PC-3 (cell line): ENCODE data around the gene KCNT1.

Source experiments
- EZH2 ChIP-seq: fragments of 300-600 bp; sonication (generic); IDR thresholded peaks from one replicate; pipeline ENCODE4 v1.6.1; 2017; ENCODE audit warnings: antibody characterized with exemption, mild to moderate bottlenecking, low read length; ENCODE audit not compliant: unreplicated experiment
- EZH2phosphoT487 ChIP-seq: fragments of 300-600 bp; sonication (generic); IDR thresholded peaks from 2 replicates; pipeline ENCODE4 v1.6.1; 2018; ENCODE audit warnings: mild to moderate bottlenecking, antibody characterized with exemption, low read length, borderline replicate concordance
- TF ChIP-seq, protein P1 (sequence below): fragments of 300-600 bp; sonication (generic); conservative IDR thresholded peaks from 2 replicates; pipeline ENCODE4 v1.5.1; 2017; ENCODE audit warnings: antibody characterized with exemption, low read depth, mild to moderate bottlenecking, low read length

DNA sequence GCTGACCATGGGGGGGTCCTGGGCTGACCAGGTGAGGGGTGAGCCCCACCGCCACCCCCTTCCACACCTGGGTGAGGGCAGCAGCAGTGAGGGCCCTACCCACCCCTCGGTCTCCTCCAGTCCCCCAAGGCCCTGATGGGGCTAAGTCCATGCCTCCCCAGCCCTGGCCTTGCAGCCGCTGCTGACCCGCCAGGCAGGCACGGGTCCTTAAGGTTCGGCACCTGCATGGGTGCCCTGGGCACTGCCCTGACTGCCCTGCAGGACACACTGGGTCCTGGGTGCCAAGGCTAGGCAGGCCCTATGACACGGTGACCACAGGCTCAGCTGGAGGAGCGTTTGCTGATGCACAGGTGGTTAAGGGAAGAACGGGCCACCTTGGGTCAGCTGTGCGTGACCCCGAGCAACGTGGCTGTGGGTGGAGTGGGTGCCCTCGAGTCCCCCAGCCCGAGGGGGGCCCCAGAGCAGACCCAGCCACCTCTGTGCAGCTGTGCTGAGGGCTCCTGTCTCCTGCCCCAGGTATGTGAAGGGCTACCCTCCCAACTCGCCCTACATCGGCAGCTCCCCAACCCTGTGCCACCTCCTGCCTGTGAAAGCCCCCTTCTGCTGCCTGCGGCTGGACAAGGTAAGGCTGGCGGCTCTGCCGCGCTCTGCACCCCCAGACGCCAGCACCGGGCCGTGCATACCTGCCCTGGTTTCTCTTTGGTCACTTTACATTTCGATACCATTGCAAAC lies 73.0 kb downstream of the KCNT1 start:
- TF ChIP-seq, protein P1, sequence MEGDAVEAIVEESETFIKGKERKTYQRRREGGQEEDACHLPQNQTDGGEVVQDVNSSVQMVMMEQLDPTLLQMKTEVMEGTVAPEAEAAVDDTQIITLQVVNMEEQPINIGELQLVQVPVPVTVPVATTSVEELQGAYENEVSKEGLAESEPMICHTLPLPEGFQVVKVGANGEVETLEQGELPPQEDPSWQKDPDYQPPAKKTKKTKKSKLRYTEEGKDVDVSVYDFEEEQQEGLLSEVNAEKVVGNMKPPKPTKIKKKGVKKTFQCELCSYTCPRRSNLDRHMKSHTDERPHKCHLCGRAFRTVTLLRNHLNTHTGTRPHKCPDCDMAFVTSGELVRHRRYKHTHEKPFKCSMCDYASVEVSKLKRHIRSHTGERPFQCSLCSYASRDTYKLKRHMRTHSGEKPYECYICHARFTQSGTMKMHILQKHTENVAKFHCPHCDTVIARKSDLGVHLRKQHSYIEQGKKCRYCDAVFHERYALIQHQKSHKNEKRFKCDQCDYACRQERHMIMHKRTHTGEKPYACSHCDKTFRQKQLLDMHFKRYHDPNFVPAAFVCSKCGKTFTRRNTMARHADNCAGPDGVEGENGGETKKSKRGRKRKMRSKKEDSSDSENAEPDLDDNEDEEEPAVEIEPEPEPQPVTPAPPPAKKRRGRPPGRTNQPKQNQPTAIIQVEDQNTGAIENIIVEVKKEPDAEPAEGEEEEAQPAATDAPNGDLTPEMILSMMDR, result no peak
- TF ChIP-seq EZH2, result no peak
- TF ChIP-seq EZH2phosphoT487, result no peak
